ENCODE measurements around the gene ARHGAP15.

ARHGAP15 gene

DNA sequence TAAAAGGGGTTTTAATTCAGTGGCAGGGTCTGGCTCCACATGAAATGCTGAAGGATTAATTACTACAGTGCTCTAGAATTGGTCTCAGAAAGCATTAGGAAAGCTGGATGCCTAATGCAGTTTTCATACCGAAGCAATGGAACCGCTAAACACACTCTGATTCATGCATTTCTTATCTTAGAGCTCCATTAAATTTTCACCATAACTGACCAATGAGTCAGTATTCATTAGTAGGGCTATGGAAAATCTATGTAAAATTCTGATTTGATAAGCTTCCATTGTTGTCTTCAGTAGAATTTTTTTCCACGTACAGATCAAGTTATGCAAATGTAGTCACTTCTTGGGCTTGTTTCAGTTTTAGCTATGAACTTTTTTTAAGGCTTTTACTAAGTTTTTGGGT is 359.9 kb downstream of the ARHGAP15 start:
- 0 out of 2 replicates have a peak, but pooled peaks cover 5% of the 10 kb centered on the region for H3K36me3 ChIP-seq (ENCODE audit: insufficient read depth, low read length)
- DNase-seq (ENCODE audit: low read depth, low spot score), result no peak
- no peaks in the 10 kb centered on the region for H3K9me3 ChIP-seq (ENCODE audit: low read depth, low read length)
- no peak for TF ChIP-seq FOXP2 (optimal IDR thresholded peaks at IDR 0.05; ENCODE audit: control extremely low read depth, extremely low read length, insufficient read depth)
- no peak for TF ChIP-seq POLR2AphosphoS5 (IDR thresholded peaks at IDR 0.05; ENCODE audit: borderline replicate concordance, low read depth, low read length)
- no peak for TF ChIP-seq EZH2 (IDR thresholded peaks at IDR 0.05)
- no peak overlapping the region for H3K9ac ChIP-seq (ENCODE audit: insufficient read length)
- no peak overlapping the region for H3K27ac ChIP-seq
- no peak overlapping the region for H3K4me3 ChIP-seq

DNA sequence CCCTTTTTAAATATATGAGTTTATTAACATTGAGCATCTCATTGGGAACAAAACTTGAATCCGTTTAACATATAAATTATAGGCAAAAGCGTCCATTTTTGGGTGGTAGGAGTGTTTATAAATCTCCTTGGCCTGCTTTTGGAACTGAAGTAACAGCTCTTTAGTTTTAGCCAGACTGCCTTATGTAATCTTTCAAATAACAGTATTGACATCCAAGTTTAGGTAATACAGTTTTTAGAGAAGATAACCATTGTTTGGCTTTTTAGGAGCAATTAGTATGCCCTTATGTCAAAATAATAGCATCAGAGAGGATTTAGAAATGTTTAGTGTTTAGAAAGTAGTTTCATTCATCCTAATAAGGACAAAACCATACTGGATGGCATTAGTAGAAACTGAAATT is 361.9 kb downstream of the ARHGAP15 start:
- Histone ChIP-seq H3K9ac (ENCODE audit: insufficient read length) (no peak overlapping the region), H3K27ac (no peak overlapping the region), H3K4me3 (no peak overlapping the region), H3K36me3 (ENCODE audit: insufficient read depth, low read length) (0 out of 2 replicates have a peak, but pooled peaks cover 5% of the 10 kb centered on the region), H3K9me3 (ENCODE audit: low read depth, low read length) (no peaks in the 10 kb centered on the region)
- DNase-seq (ENCODE audit: low read depth, low spot score), result no peak
- TF ChIP-seq POLR2AphosphoS5 (IDR thresholded peaks at IDR 0.05; ENCODE audit: borderline replicate concordance, low read depth, low read length) (no peak), EZH2 (IDR thresholded peaks at IDR 0.05) (no peak), FOXP2 (optimal IDR thresholded peaks at IDR 0.05; ENCODE audit: control extremely low read depth, extremely low read length, insufficient read depth) (no peak)

DNA sequence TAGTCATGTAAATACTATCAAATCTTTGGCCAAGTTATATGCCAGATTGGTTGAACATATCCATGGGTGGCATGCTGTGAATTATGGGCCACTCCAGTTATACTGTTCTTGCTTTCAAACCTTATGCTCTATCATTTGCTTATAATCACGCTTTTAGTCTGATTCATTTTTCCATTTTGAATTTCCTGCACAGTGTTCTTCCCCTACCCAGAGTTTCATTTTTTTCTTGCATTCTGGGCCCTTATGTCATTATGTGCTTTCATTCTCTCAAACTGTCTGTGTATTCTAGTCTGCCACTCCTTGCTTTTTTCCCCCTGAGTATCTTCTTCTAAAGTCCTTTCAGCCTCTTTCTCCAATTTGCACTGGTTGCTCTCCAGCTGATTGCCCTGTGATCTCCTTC is 364.1 kb downstream of the ARHGAP15 start:
- Histone ChIP-seq H3K27ac (no peak overlapping the region), H3K36me3 (ENCODE audit: insufficient read depth, low read length) (0 out of 2 replicates have a peak, but pooled peaks cover 5% of the 10 kb centered on the region), H3K4me3 (no peak overlapping the region), H3K9ac (ENCODE audit: insufficient read length) (no peak overlapping the region), H3K9me3 (ENCODE audit: low read depth, low read length) (no peaks in the 10 kb centered on the region)
- TF ChIP-seq POLR2AphosphoS5 (IDR thresholded peaks at IDR 0.05; ENCODE audit: borderline replicate concordance, low read depth, low read length), result no peak
- TF ChIP-seq EZH2 (IDR thresholded peaks at IDR 0.05), result no peak
- TF ChIP-seq FOXP2 (optimal IDR thresholded peaks at IDR 0.05; ENCODE audit: control extremely low read depth, extremely low read length, insufficient read depth), result no peak
- DNase-seq (ENCODE audit: low read depth, low spot score), result no peak

DNA sequence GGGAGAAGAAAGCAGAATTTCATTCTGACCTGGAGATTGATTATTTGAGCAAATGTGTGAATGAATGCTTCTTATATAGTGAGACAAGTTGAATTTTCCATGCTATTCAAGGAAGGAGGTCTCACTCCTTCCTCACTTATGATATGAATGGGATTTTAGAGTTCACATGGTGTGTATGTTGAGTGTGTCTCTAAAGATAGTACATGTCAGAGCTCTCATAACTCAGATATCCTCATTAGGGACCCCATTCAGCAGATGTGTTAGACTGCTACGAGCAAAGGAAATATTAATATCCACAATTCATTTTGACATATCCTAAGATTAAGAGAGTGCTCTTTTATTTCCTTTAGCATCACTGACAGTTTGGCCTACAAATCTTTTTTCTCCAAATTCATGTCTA is 368.5 kb downstream of the ARHGAP15 start:
- H3K36me3 ChIP-seq (ENCODE audit: insufficient read depth, low read length), result 0 out of 2 replicates have a peak, but pooled peaks cover 5% of the 10 kb centered on the region
- no peaks in the 10 kb centered on the region for H3K9me3 ChIP-seq (ENCODE audit: low read depth, low read length)
- no peak overlapping the region for H3K27ac ChIP-seq
- H3K4me3 ChIP-seq, result no peak overlapping the region
- no peak overlapping the region for H3K9ac ChIP-seq (ENCODE audit: insufficient read length)
- TF ChIP-seq POLR2AphosphoS5 (IDR thresholded peaks at IDR 0.05; ENCODE audit: borderline replicate concordance, low read depth, low read length) (no peak), FOXP2 (optimal IDR thresholded peaks at IDR 0.05; ENCODE audit: control extremely low read depth, extremely low read length, insufficient read depth) (no peak), EZH2 (IDR thresholded peaks at IDR 0.05) (no peak)
- no peak for DNase-seq (ENCODE audit: low read depth, low spot score)

DNA sequence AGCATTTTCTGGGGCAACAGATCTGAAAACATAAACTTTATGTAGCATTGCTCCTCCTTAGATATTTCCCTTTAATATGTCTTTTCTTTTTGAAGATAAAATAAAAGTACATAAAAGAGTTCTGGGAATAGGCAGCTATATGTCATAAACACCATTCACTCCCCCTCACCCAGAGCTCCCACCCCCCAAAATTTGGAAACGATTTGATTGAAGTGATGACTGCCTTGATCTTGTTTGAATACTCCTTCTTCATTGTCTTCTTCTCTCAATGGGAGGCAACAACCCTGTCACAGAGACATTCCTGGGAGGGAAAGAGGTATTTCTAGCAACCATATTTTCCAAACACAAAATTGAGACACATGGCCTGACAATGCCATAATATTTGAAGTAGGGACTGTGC is 369.3 kb downstream of the ARHGAP15 start:
- TF ChIP-seq FOXP2 (optimal IDR thresholded peaks at IDR 0.05; ENCODE audit: control extremely low read depth, extremely low read length, insufficient read depth) (no peak), POLR2AphosphoS5 (IDR thresholded peaks at IDR 0.05; ENCODE audit: borderline replicate concordance, low read depth, low read length) (no peak), EZH2 (IDR thresholded peaks at IDR 0.05) (no peak)
- Histone ChIP-seq H3K9ac (ENCODE audit: insufficient read length) (no peak overlapping the region), H3K4me3 (no peak overlapping the region)

DNA sequence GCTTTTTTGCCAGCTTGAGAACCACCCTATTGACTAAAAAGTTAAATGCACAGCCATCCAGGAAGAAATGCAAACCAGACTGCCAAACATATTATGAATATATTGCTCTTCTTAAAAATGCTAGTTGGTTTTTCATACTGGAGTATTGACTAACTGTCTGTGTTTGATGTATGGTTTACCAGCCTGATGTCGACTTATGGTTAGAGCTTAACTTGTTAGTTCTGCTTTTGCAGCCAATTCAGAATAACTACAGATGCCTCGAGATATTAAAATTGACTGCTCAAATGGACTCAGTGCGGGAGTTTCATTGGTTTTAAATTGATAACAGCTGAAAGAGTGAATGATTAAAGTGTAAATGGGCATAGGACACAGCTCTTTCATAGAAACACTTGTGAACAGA is 369.8 kb downstream of the ARHGAP15 start:
- TF ChIP-seq FOXP2 (optimal IDR thresholded peaks at IDR 0.05; ENCODE audit: control extremely low read depth, extremely low read length, insufficient read depth), result no peak
- TF ChIP-seq EZH2 (IDR thresholded peaks at IDR 0.05), result no peak
- TF ChIP-seq POLR2AphosphoS5 (IDR thresholded peaks at IDR 0.05; ENCODE audit: borderline replicate concordance, low read depth, low read length), result no peak
- no peaks in the 10 kb centered on the region for H3K9me3 ChIP-seq (ENCODE audit: low read depth, low read length)
- DNase-seq (ENCODE audit: low read depth, low spot score), result no peak

More for the DNA sequence above, 369.3 kb downstream of the ARHGAP15 start:
- Histone ChIP-seq H3K27ac (no peak overlapping the region), H3K9me3 (ENCODE audit: low read depth, low read length) (no peaks in the 10 kb centered on the region), H3K36me3 (ENCODE audit: insufficient read depth, low read length) (0 out of 2 replicates have a peak, but pooled peaks cover 3% of the 10 kb centered on the region)
- DNase-seq (ENCODE audit: low read depth, low spot score), result no peak

DNA sequence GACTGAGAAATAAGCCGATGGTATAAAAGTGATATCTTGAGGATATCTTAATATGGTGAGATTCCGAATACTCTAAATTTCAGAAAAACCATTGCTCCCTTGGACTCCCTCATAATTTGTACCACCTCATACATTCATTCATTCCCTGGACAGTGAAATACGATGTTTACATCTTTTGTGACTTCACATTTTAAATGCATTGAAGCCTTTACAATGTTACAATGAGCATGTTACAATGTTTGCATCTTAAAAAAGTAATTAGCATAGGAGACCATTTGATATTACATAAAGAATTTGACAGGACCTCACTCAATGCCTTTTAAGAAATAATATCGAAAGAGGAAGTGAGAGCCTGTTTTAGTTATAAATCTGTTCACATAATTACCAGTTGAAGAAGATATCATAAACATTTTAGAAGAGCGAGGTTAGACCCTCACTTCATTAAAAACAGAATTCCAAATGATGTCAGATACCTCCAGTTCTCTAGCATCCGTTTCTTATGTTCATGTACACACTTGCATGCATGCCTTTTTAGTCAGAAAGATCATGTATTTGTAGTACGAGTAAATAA is 372.0 kb downstream of the ARHGAP15 start:
- Histone ChIP-seq H3K36me3 (ENCODE audit: insufficient read depth, low read length) (no peaks in the 10 kb centered on the region), H3K4me3 (no peak overlapping the region), H3K27ac (no peak overlapping the region), H3K9me3 (ENCODE audit: low read depth, low read length) (no peaks in the 10 kb centered on the region), H3K9ac (ENCODE audit: insufficient read length) (no peak overlapping the region)
- TF ChIP-seq EZH2 (IDR thresholded peaks at IDR 0.05) (no peak), FOXP2 (optimal IDR thresholded peaks at IDR 0.05; ENCODE audit: control extremely low read depth, extremely low read length, insufficient read depth) (no peak), POLR2AphosphoS5 (IDR thresholded peaks at IDR 0.05; ENCODE audit: borderline replicate concordance, low read depth, low read length) (no peak)
- no peak for DNase-seq (ENCODE audit: low read depth, low spot score)

More for the DNA sequence above, 369.8 kb downstream of the ARHGAP15 start:
- H3K27ac ChIP-seq, result no peak overlapping the region
- H3K4me3 ChIP-seq, result no peak overlapping the region
- no peaks in the 10 kb centered on the region for H3K36me3 ChIP-seq (ENCODE audit: insufficient read depth, low read length)
- no peak overlapping the region for H3K9ac ChIP-seq (ENCODE audit: insufficient read length)

DNA sequence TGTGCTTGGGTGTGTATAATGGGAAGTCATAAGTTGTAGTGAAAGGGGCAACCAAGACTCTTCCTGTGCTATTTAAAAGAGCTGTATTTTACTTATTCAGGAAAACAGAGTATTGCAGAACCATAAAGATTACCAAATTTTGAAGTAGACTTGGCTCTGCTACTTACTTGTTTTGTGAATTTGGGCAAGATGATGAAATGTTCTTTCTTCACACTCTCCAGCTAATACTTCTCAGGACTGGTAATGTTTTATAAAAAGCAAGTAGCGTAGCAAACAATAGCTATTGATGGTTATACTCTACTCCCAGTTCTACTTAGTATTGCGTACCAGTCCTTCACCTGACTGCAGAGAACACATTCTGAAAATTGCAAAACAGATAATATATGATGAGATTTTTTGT is 374.1 kb downstream of the ARHGAP15 start:
- no peak for DNase-seq (ENCODE audit: low read depth, low spot score)
- Histone ChIP-seq H3K4me3 (no peak overlapping the region), H3K9me3 (ENCODE audit: low read depth, low read length) (no peaks in the 10 kb centered on the region), H3K9ac (ENCODE audit: insufficient read length) (no peak overlapping the region), H3K36me3 (ENCODE audit: insufficient read depth, low read length) (no peaks in the 10 kb centered on the region), H3K27ac (no peak overlapping the region)
- TF ChIP-seq POLR2AphosphoS5 (IDR thresholded peaks at IDR 0.05; ENCODE audit: borderline replicate concordance, low read depth, low read length), result no peak
- no peak for TF ChIP-seq EZH2 (IDR thresholded peaks at IDR 0.05)
- no peak for TF ChIP-seq FOXP2 (optimal IDR thresholded peaks at IDR 0.05; ENCODE audit: control extremely low read depth, extremely low read length, insufficient read depth)

DNA sequence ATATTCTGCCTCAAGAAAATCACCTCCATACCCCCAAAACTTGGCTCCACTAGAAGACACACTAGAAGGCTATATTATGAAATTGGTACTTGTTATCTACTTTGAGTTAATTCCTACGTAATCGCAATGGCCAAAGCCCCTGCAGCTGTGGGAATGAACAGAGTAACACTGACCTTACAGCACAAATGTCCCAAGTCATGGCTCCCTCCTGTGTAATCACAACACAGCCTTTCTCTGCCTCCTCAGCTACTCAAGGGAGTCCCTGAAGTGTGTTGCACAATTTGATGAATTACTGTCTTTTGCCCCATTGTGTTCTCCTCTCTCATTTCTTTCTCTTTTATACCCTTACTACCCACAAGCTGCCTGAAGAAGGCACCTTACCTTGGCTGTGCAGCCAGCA is 375.2 kb downstream of the ARHGAP15 start:
- no peak for DNase-seq (ENCODE audit: low read depth, low spot score)
- Histone ChIP-seq H3K36me3 (ENCODE audit: insufficient read depth, low read length) (no peaks in the 10 kb centered on the region), H3K27ac (no peak overlapping the region), H3K9me3 (ENCODE audit: low read depth, low read length) (no peaks in the 10 kb centered on the region), H3K9ac (ENCODE audit: insufficient read length) (no peak overlapping the region), H3K4me3 (no peak overlapping the region)
- TF ChIP-seq EZH2 (IDR thresholded peaks at IDR 0.05), result no peak
- TF ChIP-seq POLR2AphosphoS5 (IDR thresholded peaks at IDR 0.05; ENCODE audit: borderline replicate concordance, low read depth, low read length), result no peak
- no peak for TF ChIP-seq FOXP2 (optimal IDR thresholded peaks at IDR 0.05; ENCODE audit: control extremely low read depth, extremely low read length, insufficient read depth)
